ENCODE data around the gene GPR45.

DNA sequence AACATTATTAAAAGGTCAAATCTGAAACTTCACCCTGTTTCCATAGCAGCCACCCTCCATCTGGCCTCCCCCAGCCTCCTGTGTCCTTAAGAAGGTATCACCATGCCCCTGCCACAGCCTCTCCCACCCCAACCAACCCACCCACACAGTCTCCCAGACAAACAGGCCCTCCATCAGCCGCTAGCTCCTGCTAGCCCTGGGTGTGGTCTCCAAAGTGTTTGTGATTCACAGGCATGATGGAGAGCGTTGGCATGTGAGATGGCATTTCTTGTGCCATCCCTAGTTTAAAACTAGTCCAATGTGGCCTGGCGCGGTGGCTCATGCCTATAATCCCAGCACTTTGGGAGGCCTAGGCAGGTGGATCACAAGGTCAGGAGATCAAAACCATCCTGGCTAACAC lies 44.9 kb upstream of the GPR45 start:
- TF ChIP-seq, protein P1, sequence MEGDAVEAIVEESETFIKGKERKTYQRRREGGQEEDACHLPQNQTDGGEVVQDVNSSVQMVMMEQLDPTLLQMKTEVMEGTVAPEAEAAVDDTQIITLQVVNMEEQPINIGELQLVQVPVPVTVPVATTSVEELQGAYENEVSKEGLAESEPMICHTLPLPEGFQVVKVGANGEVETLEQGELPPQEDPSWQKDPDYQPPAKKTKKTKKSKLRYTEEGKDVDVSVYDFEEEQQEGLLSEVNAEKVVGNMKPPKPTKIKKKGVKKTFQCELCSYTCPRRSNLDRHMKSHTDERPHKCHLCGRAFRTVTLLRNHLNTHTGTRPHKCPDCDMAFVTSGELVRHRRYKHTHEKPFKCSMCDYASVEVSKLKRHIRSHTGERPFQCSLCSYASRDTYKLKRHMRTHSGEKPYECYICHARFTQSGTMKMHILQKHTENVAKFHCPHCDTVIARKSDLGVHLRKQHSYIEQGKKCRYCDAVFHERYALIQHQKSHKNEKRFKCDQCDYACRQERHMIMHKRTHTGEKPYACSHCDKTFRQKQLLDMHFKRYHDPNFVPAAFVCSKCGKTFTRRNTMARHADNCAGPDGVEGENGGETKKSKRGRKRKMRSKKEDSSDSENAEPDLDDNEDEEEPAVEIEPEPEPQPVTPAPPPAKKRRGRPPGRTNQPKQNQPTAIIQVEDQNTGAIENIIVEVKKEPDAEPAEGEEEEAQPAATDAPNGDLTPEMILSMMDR (IDR thresholded peaks at IDR 0.05; ENCODE audit: borderline replicate concordance, extremely low read depth, low read length, poor library complexity, severe bottlenecking): no peak
- no peak for TF ChIP-seq EZH2 (IDR thresholded peaks at IDR 0.05; ENCODE audit: borderline replicate concordance, low read depth, low read length, severe bottlenecking)
